Measurements from ENCODE around the gene INSYN1.

The INSYN1 gene

GRCh38 chr15:73687351-73687750, 65.8 kb downstream of the INSYN1 start:
- no peak for DNase-seq (ENCODE audit: low read depth)

GRCh38 chr15:73686781-73687256, 66.3 kb downstream of the INSYN1 start:
- DNase-seq (ENCODE audit: low read depth) = no peak

- DNase-seq (ENCODE audit: low read depth) = no peak
Measured at GRCh38 chr15:73685981-73686380, 67.2 kb downstream of the INSYN1 start.
